ENCODE data around the gene OR6Y1.

DNA sequence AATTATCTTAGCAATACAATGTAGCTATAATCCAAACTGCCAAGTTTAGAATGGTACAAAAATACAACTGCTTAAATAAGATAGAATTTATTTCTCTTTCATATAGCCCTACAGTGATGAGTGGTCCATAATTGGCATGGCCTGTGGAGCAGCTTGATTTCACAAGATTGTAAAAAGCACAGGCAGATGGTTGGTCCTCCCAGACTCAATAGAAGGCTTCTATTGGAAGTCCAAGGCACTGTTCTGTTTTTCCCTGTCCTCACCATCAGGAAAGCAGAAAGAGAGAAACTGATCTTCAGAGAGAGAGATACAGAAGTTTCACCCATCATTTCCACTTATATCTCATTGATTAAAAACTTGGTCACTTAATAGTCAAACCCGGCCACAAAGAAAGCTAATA is 18.0 kb upstream of the OR6Y1 start:
- TF ChIP-seq POLR2A (IDR thresholded peaks at IDR 0.05; ENCODE audit: low read depth, low read length) = no peak
- TF ChIP-seq POLR2AphosphoS5 (IDR thresholded peaks at IDR 0.05; ENCODE audit: insufficient read depth, low read depth, low read length) = no peak
